GM21367 (cell line): ENCODE measurements around the gene ANKRD66.

ENCODE experiments used
- ATAC-seq: cut with Tn5 transposase; IDR thresholded peaks from one replicate; pipeline ENCODE4 v1.9.1; 2021; ENCODE audit not compliant: unreplicated experiment

Gene ANKRD66

DNA sequence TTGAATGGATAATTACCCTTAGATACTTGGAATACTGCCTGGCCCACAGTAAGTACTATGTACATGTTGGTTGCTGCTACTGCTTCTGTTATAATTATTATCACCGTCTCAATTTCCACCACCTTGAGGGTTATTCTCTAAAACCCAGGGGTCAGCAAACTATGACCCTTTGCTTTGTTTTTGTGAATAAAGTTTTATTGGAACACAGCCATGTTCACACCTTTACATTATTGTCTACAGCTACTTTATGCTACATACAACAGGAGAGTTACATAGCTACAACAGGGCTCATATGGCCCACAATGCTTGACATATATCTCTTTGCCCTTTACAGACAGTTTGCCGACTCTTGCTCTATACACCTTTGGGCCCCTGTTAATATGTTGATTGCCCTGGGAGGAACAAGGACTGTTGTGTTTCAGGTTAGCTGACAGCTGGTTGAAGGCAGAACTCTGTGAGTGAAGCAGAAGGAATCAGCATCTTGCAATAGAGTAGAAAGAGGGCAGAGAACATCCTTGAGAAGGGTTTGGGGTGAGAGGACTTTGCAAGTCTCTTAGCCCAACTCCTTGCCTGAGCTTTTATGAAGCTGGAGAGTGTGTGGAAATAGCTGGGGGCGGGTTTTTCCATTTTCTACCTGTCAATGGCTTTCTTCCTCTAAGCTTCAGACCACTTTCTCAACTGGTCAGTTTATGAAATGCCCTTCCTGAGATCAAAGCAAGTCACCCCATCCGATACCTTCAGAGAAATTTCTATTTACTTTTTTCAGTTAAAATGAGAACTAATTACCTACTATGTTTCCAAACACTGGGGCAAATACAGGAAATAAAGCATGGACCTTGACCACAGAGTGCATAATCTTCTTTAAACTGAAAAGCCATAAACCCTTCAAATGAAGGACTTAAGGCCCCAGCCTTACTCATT lies 43.0 kb downstream of the ANKRD66 start:
- ATAC-seq, result no peak

GRCh38 chr6:46790355-46790874 lies 43.7 kb downstream of the ANKRD66 start:
- ATAC-seq, result no peak

GRCh38 chr6:46792635-46793034 lies 45.9 kb downstream of the ANKRD66 start:
- no peak for ATAC-seq

DNA sequence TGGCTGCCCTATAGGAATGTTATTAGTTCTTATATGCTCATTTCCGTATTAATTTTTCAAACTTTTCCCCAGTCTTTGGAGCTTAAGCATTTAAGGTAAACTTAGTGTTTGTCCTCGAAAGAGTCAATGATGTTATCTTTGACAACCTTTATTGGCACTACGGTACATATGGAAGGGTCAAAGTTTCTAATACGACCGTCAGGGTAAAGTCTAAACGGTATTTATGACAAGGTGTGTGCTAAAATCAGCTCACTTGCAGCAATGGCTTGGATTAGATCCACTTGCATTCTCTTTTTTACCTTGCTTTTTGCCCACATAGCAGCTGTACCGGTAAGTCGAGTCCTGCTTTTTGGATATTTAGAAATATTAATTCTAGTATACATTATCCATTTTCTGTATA lies 46.4 kb downstream of the ANKRD66 start, which contains the start of gene MEP1A:
Gene MEP1A, plus strand, starts transcription at position 252 of the 400 bp plus-strand sequence. Its CDS starts 10 bp downstream, at position 262.
- no peak for ATAC-seq

GRCh38 chr6:46794068-46794467 lies 47.3 kb downstream of the ANKRD66 start:
- no peak for ATAC-seq

DNA sequence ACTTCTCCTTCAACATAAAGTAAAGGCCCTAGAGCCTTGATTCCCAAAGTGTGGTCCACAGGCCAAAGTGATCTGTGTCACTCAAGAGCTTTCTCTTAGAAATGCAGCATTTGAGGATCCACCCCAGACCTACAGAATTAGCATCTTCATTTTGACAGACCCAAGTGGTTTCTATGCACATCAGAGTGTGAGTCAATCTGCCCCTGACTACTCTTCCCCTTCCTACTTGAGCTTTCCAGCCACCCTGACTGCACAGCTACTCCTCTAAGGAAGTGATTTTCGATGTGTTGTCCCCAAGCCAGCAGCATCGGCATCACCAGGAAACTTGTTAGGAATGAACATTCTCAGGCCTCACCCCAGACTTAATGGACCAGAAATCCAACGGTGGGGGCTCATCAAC lies 49.1 kb downstream of the ANKRD66 start:
- no peak for ATAC-seq

- ATAC-seq, result no peak
These were observed 50.3 kb downstream of the ANKRD66 start for GRCh38 chr6:46796848-46797580.

DNA sequence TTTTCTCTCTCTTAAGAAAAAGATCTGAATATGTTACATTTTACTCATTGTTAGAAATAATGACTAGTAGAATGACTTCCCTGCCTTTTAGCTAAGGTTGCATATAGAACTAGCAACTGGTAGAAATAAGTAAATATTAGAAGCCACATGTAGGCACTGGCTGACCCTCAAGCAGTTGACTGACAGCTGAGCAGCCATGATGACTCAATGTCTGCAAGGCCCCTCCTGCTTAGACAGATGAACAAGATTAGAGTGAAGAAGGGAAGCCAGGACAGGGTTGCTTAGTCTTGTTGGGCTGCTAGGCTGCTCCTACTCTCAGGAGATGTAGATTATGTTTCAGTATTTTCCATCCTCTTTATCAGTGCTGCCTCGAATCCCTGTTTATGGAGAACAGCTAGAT lies 52.9 kb downstream of the ANKRD66 start:
- no peak for ATAC-seq

GRCh38 chr6:46808806-46809205 lies 62.1 kb downstream of the ANKRD66 start:
- no peak for ATAC-seq
